HCT116 (cell line): Measurements from ENCODE around the gene CA7. TPM values are rescaled to one million over a fixed set of nuclear protein-coding genes. Genes with fewer than 3 reads are reported as not detected.
A peak's percentile ranks its signal among the peaks of the same experiment; 100 is the strongest.

ENCODE experiments used
- ATAC-seq: fragments of 200-7000 bp; cut with Tn5 transposase; 2 replicates; pipeline ENCODE4 v1.9.1; 2020; ENCODE audit warnings: mild to moderate bottlenecking, moderate library complexity
- BruUV-seq: library from RNA; stranded (reverse); fragments of 400-500 nt; replicated peaks from 2 replicates; lab custom pipeline; 2021; lab: Mats Ljungman, UMichigan
- CTCF ChIA-PET: fragments of 300-600 bp; sonication (Branson Sonifier 250); formaldehyde crosslinking; loops from one replicate; lab custom pipeline; 2021; ENCODE audit warnings: antibody characterized with exemption; lab: Charles Lee
- POLR2A ChIA-PET: fragments of 300-600, 350-600 bp; sonication (Branson Sonifier 250); formaldehyde crosslinking; loops from one replicate; lab custom pipeline; 2021; ENCODE audit warnings: antibody characterized with exemption; lab: Charles Lee
- RAD21 ChIA-PET, 2 experiments: fragments of 300-600 bp; sonication (Branson Sonifier 250); formaldehyde crosslinking; loops; one replicate each; lab custom pipeline; 2023; ENCODE audit warnings: low total read pairs in 2 of 2; ENCODE audit not compliant: uncharacterized antibody in 2 of 2, unreplicated experiment in 2 of 2, low non-redundant PET in 1 of 2; lab: Charles Lee
- DNase-seq: peaks from one replicate; pipeline ENCODE4 v3.0.0-alpha.2; 2010; ENCODE audit warnings: low read depth, low spot score
- H2AFZ ChIP-seq: fragments of 200-600 bp; shearing (Covaris generic), sonication (generic); 2 replicates; pipeline ENCODE4 v1.6.1; 2017; ENCODE audit warnings: low read depth, mixed run types, mixed read lengths, antibody characterized with exemption, low read length; ENCODE audit not compliant: poor library complexity, severe bottlenecking
- H3K27ac ChIP-seq: 2 replicates; pipeline ENCODE4 v1.5.1; 2012; ENCODE audit warnings: low read depth, low read length
- H3K27me3 ChIP-seq: fragments of 200-600 bp; sonication (generic); 2 replicates; pipeline ENCODE4 v1.6.1; 2016; ENCODE audit warnings: mixed run types, low read length, mixed read lengths; ENCODE audit not compliant: insufficient read depth
- H3K36me3 ChIP-seq, 2 experiments: fragments of 200-500 bp in 1 of 2; fragments of 200-600 bp in 1 of 2; sonication (Bioruptor generic) in 1 of 2; sonication (generic) in 1 of 2; 2 replicates each; pipeline versions ENCODE4 v1.5.1 to v1.6.1; 2014 to 2016; ENCODE audit warnings: low read length in 2 of 2, inconsistent platforms in 1 of 2, mixed read lengths in 1 of 2, mixed run types in 1 of 2; ENCODE audit not compliant: insufficient read depth in 2 of 2, control insufficient read depth in 1 of 2
- H3K4me1 ChIP-seq, 2 experiments: fragments of 200-600 bp in 1 of 2; sonication (generic) in 1 of 2; 2 replicates each; pipeline versions ENCODE4 v1.5.1 to v1.6.1; 2012 to 2017; ENCODE audit warnings: low read length in 2 of 2, inconsistent platforms in 1 of 2, mild to moderate bottlenecking in 1 of 2, mixed read lengths in 1 of 2, mixed run types in 1 of 2, moderate library complexity in 1 of 2; ENCODE audit not compliant: insufficient read depth in 2 of 2, control insufficient read depth in 1 of 2
- H3K4me2 ChIP-seq: fragments of 200-600 bp; sonication (generic); 2 replicates; pipeline ENCODE4 v1.6.1; 2017; ENCODE audit warnings: mixed run types, low read length, mixed read lengths
- H3K4me3 ChIP-seq, 2 experiments: fragments of 200-600 bp in 1 of 2; sonication (generic) in 1 of 2; replicated peaks in 1 of 2; 2 replicates each; pipeline ENCODE4 v1.5.1; 2011 to 2016; ENCODE audit warnings: low read length in 2 of 2, control low read depth in 1 of 2, low read depth in 1 of 2, mild to moderate bottlenecking in 1 of 2, mixed read lengths in 1 of 2, mixed run types in 1 of 2
- H3K79me2 ChIP-seq: fragments of 200-600 bp; sonication (generic); 2 replicates; pipeline ENCODE4 v1.6.1; 2017; ENCODE audit warnings: mild to moderate bottlenecking, mixed run types, low read length, moderate library complexity, mixed read lengths; ENCODE audit not compliant: insufficient read depth
- H3K9ac ChIP-seq: fragments of 200-600 bp; sonication (generic); 2 replicates; pipeline ENCODE4 v1.6.1; 2016; ENCODE audit warnings: low read length, mixed read lengths
- H3K9me2 ChIP-seq: fragments of 200-600 bp; sonication (generic), shearing (Covaris generic); 2 replicates; pipeline ENCODE4 v1.6.1; 2017; ENCODE audit warnings: mixed run types, mild to moderate bottlenecking, moderate library complexity; ENCODE audit not compliant: insufficient read depth
- H3K9me3 ChIP-seq, 2 experiments: fragments of 200-500 bp in 1 of 2; fragments of 200-600 bp in 1 of 2; sonication (Bioruptor generic) in 1 of 2; sonication (generic) in 1 of 2; 2 replicates each; pipeline ENCODE4 v1.6.1; 2014 to 2017; ENCODE audit warnings: low read length in 2 of 2, mixed read lengths in 2 of 2, inconsistent platforms in 1 of 2, low read depth in 1 of 2, mild to moderate bottlenecking in 1 of 2, mixed run types in 1 of 2, moderate library complexity in 1 of 2; ENCODE audit not compliant: control insufficient read depth in 1 of 2, insufficient read depth in 1 of 2
- H4K20me1 ChIP-seq: fragments of 200-600 bp; sonication (generic), shearing (Covaris generic); 2 replicates; pipeline ENCODE4 v1.6.1; 2017; ENCODE audit warnings: mixed run types, mild to moderate bottlenecking, moderate library complexity; ENCODE audit not compliant: insufficient read depth
- CBX3 ChIP-seq: IDR thresholded peaks from 2 replicates; pipeline ENCODE4 v1.6.1; 2012; ENCODE audit warnings: low read depth
- CTCF ChIP-seq, 3 experiments: fragments of 200-600 bp in 1 of 3; sonication (generic) in 1 of 3; IDR thresholded peaks in 2 of 3; conservative IDR thresholded peaks in 1 of 3; 2 replicates each; pipeline ENCODE4 v1.5.1; 2012 to 2017; ENCODE audit warnings: low read depth in 2 of 3, low read length in 2 of 3, antibody characterized with exemption in 1 of 3, borderline replicate concordance in 1 of 3, control low read depth in 1 of 3, mild to moderate bottlenecking in 1 of 3, mixed read lengths in 1 of 3, mixed run types in 1 of 3, moderate library complexity in 1 of 3; ENCODE audit not compliant: insufficient read depth in 1 of 3
- EGR1 ChIP-seq: IDR thresholded peaks from 2 replicates; pipeline ENCODE4 v1.6.1; 2012; ENCODE audit warnings: low read depth
- EZH2phosphoT487 ChIP-seq: fragments of 200-600 bp; IDR thresholded peaks from 2 replicates; pipeline ENCODE4 v1.6.1; 2018; ENCODE audit warnings: antibody characterized with exemption, borderline replicate concordance
- JUND ChIP-seq: IDR thresholded peaks from 2 replicates; pipeline ENCODE4 v1.6.1; 2012
- MAX ChIP-seq: IDR thresholded peaks from 2 replicates; pipeline ENCODE4 v1.6.1; 2012
- POLR2AphosphoS5 ChIP-seq: IDR thresholded peaks from 2 replicates; pipeline ENCODE4 v1.6.1; 2011; ENCODE audit warnings: mild to moderate bottlenecking, low read depth, low read length, moderate library complexity
- RAD21 ChIP-seq: IDR thresholded peaks from 2 replicates; pipeline ENCODE4 v1.6.1; 2012; ENCODE audit warnings: low read depth, mild to moderate bottlenecking
- TCF7L2 ChIP-seq: IDR thresholded peaks from 2 replicates; pipeline ENCODE4 v1.7.0; 2011; ENCODE audit warnings: borderline replicate concordance, inconsistent platforms; ENCODE audit not compliant: insufficient read depth, insufficient read length; ENCODE audit errors: extremely low read depth
- YY1 ChIP-seq: IDR thresholded peaks from 2 replicates; pipeline ENCODE4 v1.6.1; 2011; ENCODE audit warnings: low read length, low read depth, moderate library complexity, mild to moderate bottlenecking; ENCODE audit not compliant: insufficient replicate concordance; ENCODE audit errors: extremely low read depth
- ZBTB33 ChIP-seq: IDR thresholded peaks from 2 replicates; pipeline ENCODE4 v1.6.1; 2011; ENCODE audit warnings: mild to moderate bottlenecking, low read length, moderate library complexity; ENCODE audit not compliant: insufficient replicate concordance; ENCODE audit errors: extremely low read depth
- intact Hi-C: fragments of 100-400 bp; cut with micrococcal nuclease; formaldehyde crosslinking; loops from 2 replicates; pipeline ENCODE4 v1.10.0; 2022
- total RNA-seq: library from RNA; stranded (reverse); gene quantifications from one replicate; pipeline ENCODE4 v1.2.1, GENCODE V29; 2021; ENCODE audit not compliant: unreplicated experiment

CA7 gene
- total RNA-seq, 1 experiment from 2014 or later: not detected

GRCh38 chr16:66845791-66846221 lies 1.6 kb downstream of the CA7 start:
- intact Hi-C loops: no loop called here
- H3K27ac ChIP-seq: no peak overlapping the region
- H3K9me2 ChIP-seq: no peaks in the 10 kb centered on the region
- no peaks in the 10 kb centered on the region for H3K36me3 ChIP-seq
- CTCF ChIA-PET: interaction anchor here (1.0 kb wide), 1 partner anchor 23 kb away, joined by 3 read pairs; no protein-coding TSS in a partner anchor
- no peaks in the 10 kb centered on the region for H3K27me3 ChIP-seq
- no peak overlapping the region for H2AFZ ChIP-seq
- ATAC-seq (peak; percentile 48), DNase-seq (no peak)
- H3K9ac ChIP-seq: no peak overlapping the region
- no peaks in the 10 kb centered on the region for H3K9me3 ChIP-seq
- no TSS peak for BruUV-seq
- POLR2A ChIA-PET: no interaction called here
- H3K4me2 ChIP-seq: peak overlapping the region; percentile 29; the same call in 1 of the 2 replicates
- no peaks in the 10 kb centered on the region for H3K79me2 ChIP-seq
- peaks cover 7 to 16% of the 10 kb centered on the region in 2 experiments; a peak in 3 of 4 replicates for H3K4me1 ChIP-seq
- RAD21 ChIA-PET: no interaction called here
- TF ChIP-seq EZH2phosphoT487 (no peak), TCF7L2 (no peak), MAX (no peak), RAD21 (no peak), EGR1 (no peak), CTCF (IDR thresholded peaks at IDR 0.05 in 2 of 3, conservative IDR thresholded peaks at IDR 0.05 in 1 of 3; ENCODE audit: borderline replicate concordance in 1 of 3, insufficient read depth in 1 of 3, low read depth in 2 of 3, low read length in 2 of 3) (no peak), CBX3 (no peak), ZBTB33 (no peak), POLR2AphosphoS5 (no peak), JUND (no peak), YY1 (no peak)
- no peaks in the 10 kb centered on the region for H4K20me1 ChIP-seq
- H3K4me3 ChIP-seq: no peak overlapping the region
